Suprapubic skin (tissue), 3 donors: ENCODE data around the gene CYB561.

Source experiments
- POLR2A ChIP-seq, 2 donors: fragments of 450-650 bp; IDR thresholded peaks; one replicate each; pipeline ENCODE4 v1.6.1; 2017; ENCODE audit warnings: antibody characterized with exemption in 2 of 2, mild to moderate bottlenecking in 2 of 2, moderate library complexity in 2 of 2
- TF ChIP-seq, protein P1 (sequence below), 2 donors: fragments of 200-600 bp in 1 of 2; fragments of 450-650 bp in 1 of 2; sonication (generic) in 1 of 2; IDR thresholded peaks; one replicate each; pipeline ENCODE4 v1.5.1; 2016 to 2019; ENCODE audit warnings: antibody characterized with exemption in 2 of 2, mild to moderate bottlenecking in 1 of 2, moderate library complexity in 1 of 2

DNA sequence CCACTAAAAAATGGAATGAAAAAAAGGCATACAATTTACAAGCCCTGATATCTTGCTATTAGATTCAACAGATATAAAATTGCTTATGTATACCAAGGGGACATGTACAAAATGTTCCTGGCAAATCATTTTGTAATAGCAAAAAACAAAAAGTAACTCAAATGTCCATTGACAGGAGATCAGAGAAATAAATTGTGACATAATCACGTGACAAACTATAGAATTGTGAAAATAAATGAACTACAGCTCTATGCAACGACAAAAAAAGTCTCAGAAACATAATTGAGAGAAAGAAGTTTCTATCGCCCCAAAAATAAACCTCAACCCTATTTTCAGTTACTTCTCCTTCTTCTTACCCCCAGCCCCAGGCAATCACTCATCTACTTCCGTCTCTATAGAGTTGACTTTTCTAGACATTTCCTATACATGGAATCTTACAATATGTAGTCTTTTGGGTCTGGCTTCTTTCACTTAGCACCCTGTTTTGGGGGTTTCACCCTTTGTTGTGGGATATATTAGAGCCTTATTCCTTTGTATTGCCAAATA lies 18.7 kb upstream of the CYB561 start:
- TF ChIP-seq, protein P1, sequence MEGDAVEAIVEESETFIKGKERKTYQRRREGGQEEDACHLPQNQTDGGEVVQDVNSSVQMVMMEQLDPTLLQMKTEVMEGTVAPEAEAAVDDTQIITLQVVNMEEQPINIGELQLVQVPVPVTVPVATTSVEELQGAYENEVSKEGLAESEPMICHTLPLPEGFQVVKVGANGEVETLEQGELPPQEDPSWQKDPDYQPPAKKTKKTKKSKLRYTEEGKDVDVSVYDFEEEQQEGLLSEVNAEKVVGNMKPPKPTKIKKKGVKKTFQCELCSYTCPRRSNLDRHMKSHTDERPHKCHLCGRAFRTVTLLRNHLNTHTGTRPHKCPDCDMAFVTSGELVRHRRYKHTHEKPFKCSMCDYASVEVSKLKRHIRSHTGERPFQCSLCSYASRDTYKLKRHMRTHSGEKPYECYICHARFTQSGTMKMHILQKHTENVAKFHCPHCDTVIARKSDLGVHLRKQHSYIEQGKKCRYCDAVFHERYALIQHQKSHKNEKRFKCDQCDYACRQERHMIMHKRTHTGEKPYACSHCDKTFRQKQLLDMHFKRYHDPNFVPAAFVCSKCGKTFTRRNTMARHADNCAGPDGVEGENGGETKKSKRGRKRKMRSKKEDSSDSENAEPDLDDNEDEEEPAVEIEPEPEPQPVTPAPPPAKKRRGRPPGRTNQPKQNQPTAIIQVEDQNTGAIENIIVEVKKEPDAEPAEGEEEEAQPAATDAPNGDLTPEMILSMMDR (IDR thresholded peaks at IDR 0.05): no peak
- no peak for TF ChIP-seq POLR2A (IDR thresholded peaks at IDR 0.05)
